Left ventricle myocardium inferior (tissue), 1 donor: ENCODE data around the gene GPR22. TPM values are rescaled to one million over a fixed set of nuclear protein-coding genes. Genes with fewer than 3 reads are reported as not detected.

ENCODE experiments used
- DNase-seq: peaks from one replicate; pipeline ENCODE4 v3.0.0-alpha.2; 2020
- H3K27ac ChIP-seq: fragments of 200-600 bp; replicated peaks from 2 replicates; pipeline ENCODE4 v1.8.0; 2021
- H3K27me3 ChIP-seq: fragments of 200-600 bp; 2 replicates; pipeline ENCODE4 v1.8.0; 2021; ENCODE audit warnings: low read depth
- H3K36me3 ChIP-seq: fragments of 200-600 bp; 2 replicates; pipeline ENCODE4 v1.8.0; 2021
- H3K4me1 ChIP-seq: fragments of 200-600 bp; 2 replicates; pipeline ENCODE4 v1.8.0; 2021
- H3K4me3 ChIP-seq: fragments of 200-600 bp; 2 replicates; pipeline ENCODE4 v1.8.0; 2021; ENCODE audit warnings: mild to moderate bottlenecking, moderate library complexity
- H3K9me3 ChIP-seq: fragments of 200-600 bp; replicated peaks from 2 replicates; pipeline ENCODE4 v1.8.0; 2021
- CTCF ChIP-seq: fragments of 200-600 bp; IDR thresholded peaks from 2 replicates; pipeline ENCODE4 v1.8.0; 2021; ENCODE audit warnings: antibody characterized with exemption, mild to moderate bottlenecking, borderline replicate concordance
- intact Hi-C: fragments of 100-400 bp; cut with micrococcal nuclease; formaldehyde crosslinking; loops from one replicate; pipeline ENCODE4 v1.11.0; 2022
- total RNA-seq: library from RNA; stranded (reverse); fragmentation: NEBNext Ultra II Directional; extraction: Animal tissue kit (Norgen Biotek cat#: 25700); gene quantifications from one replicate; pipeline ENCODE4 v1.2.1, GENCODE V29; 2021
- donor health status: DM: no; HTN: yes; CAD: no; lungs with severe emphysema.

The GPR22 gene
- total RNA-seq, 1 donor from 2014 or later: 23.0 TPM

GRCh38 chr7:107435749-107436148 lies 34.1 kb upstream of the GPR22 start:
- Histone ChIP-seq H3K4me1 (no peaks in the 10 kb centered on the region), H3K4me3 (no peak overlapping the region), H3K36me3 (peaks cover 7% of the 10 kb centered on the region), H3K27ac (no peak overlapping the region), H3K27me3 (no peaks in the 10 kb centered on the region), H3K9me3 (peaks cover 18% of the 10 kb centered on the region)
- TF ChIP-seq CTCF: no peak
- intact Hi-C loops: no loop called here
- no peak for DNase-seq

GRCh38 chr7:107439025-107439424 lies 30.8 kb upstream of the GPR22 start:
- Histone ChIP-seq H3K27me3 (no peaks in the 10 kb centered on the region), H3K4me1 (peaks cover 16% of the 10 kb centered on the region), H3K27ac (no peak overlapping the region), H3K36me3 (peaks cover 4% of the 10 kb centered on the region), H3K4me3 (no peak overlapping the region), H3K9me3 (peaks cover 10% of the 10 kb centered on the region)
- TF ChIP-seq CTCF: no peak
- intact Hi-C loops: no loop called here
- no peak for DNase-seq

DNA sequence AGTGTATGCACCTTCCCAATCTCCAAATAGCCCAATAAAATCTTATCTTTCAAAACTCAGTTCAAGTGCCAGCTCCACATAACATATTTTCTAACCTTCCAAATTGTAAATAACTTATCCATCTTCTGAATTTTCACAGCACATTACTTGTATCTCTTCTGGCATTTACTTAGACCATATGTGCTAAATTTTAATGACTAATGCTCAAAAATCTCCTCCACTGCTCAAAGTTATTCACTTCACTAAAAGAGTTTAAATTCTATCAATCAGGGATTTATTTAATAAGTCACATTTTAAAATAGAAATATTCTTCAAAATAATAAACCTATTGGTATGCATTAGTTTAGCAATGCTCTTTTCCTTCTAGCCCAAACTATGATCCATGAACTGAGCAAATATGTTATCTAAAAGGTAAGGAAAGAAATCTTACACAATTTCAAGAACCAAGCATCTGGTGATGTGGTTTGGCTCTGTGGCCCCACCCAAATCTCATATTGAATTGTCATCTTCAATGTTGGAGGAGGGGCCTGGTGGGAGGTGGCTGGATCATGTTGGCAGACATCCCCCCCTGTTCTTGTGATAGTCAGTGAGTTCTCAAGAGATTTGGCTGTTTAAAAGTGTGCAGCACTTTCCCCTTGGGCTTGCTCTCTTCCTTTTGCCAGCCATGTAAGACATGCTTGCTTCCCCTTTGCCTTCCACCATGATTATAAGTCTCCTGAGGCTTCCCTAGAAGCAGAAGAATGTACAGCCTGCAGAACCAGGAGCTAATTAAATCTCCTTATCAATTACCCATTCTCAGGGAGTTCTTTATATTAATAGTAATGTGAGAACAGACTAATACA lies 28.1 kb upstream of the GPR22 start:
- H3K36me3 ChIP-seq: no peaks in the 10 kb centered on the region
- TF ChIP-seq CTCF: no peak
- no peak for DNase-seq
- intact Hi-C loops: no loop called here
- H3K9me3 ChIP-seq: peaks cover 3% of the 10 kb centered on the region
- no peaks in the 10 kb centered on the region for H3K27me3 ChIP-seq
- H3K4me1 ChIP-seq: peaks cover 16% of the 10 kb centered on the region
- H3K4me3 ChIP-seq: no peak overlapping the region
- no peak overlapping the region for H3K27ac ChIP-seq

DNA sequence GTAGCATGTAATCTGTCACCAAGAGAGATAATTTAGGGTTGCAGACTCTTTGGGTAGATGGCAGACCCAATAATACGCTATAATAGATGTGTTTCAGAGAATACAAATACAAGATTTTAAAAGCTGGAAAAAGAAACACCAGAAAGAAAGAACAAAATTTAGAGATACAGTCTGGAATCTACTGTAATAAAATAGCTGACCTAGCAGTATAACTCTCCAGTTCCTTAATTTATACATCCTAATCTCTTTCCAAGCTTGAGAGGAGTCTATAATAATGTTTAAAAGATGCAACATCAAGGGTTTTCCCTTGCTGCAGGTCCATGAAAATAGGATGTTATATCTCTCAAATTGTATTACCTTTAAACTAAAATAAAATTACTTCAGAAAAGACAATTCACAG lies 27.2 kb upstream of the GPR22 start:
- no peaks in the 10 kb centered on the region for H3K27me3 ChIP-seq
- H3K27ac ChIP-seq: no peak overlapping the region
- H3K4me1 ChIP-seq: peaks cover 16% of the 10 kb centered on the region
- intact Hi-C loops: no loop called here
- no peak for DNase-seq
- H3K36me3 ChIP-seq: no peaks in the 10 kb centered on the region
- H3K4me3 ChIP-seq: no peak overlapping the region
- no peak for TF ChIP-seq CTCF
- H3K9me3 ChIP-seq: peaks cover 3% of the 10 kb centered on the region

DNA sequence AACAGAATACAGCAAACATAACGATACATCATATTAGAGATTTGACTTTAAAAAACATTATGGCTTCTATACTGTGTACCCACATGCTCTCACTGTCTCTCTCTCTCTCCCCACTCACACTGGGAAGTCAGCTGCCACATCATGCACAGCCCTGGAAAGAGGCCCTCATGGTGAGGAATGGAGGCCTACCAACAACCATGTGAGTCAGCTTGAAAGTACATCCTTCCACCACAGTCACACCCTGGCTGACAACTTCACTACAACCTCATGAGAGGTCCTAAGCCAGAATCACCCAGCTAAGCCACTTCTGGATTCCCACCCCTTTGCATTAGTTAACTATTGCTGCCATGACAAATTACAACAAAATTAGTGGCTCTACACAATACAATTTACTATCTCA lies 23.3 kb upstream of the GPR22 start:
- TF ChIP-seq CTCF: no peak
- Histone ChIP-seq H3K9me3 (peaks cover 3% of the 10 kb centered on the region), H3K27me3 (no peaks in the 10 kb centered on the region), H3K36me3 (peaks cover 13% of the 10 kb centered on the region), H3K4me1 (peaks cover 13% of the 10 kb centered on the region), H3K27ac (no peak overlapping the region), H3K4me3 (no peak overlapping the region)
- intact Hi-C loops: no loop called here
- DNase-seq: no peak
